Kidney (tissue), 14 donors: ENCODE results near the gene SOSTDC1. TPM values are rescaled to one million over a fixed set of nuclear protein-coding genes. Genes with fewer than 3 reads are reported as not detected.
A peak's percentile ranks its signal among the peaks of the same experiment; 100 is the strongest.
"Not testable (repeated sequence)": the region's sequence is repeated elsewhere in the genome, so short reads cannot be mapped to it uniquely, and the experiment has no call there.

Experiments used
- DNase-seq, 5 donors: peaks; one replicate each; pipeline ENCODE4 v3.0.0-alpha.2; 2013 to 2020
- FAIRE-seq: peaks from 2 replicates; lab custom pipeline; 2012; peaks lifted over from hg19 to GRCh38; lab: Jason Lieb, UNC
- H3K27ac ChIP-seq, 2 donors: one replicate each; pipeline ENCODE4 v1.7.0; 2013; ENCODE audit warnings: low read depth in 2 of 2, low read length in 2 of 2, inconsistent platforms in 1 of 2
- H3K27me3 ChIP-seq: one replicate; pipeline ENCODE4 v1.7.1; 2013; ENCODE audit warnings: low read length, inconsistent platforms; ENCODE audit not compliant: control insufficient read depth, insufficient read depth
- H3K36me3 ChIP-seq, 3 donors: one replicate each; pipeline versions ENCODE4 v1.7.0 to v1.7.1; 2013; ENCODE audit warnings: low read length in 3 of 3, control low read depth in 1 of 3, inconsistent platforms in 1 of 3; ENCODE audit not compliant: insufficient read depth in 3 of 3, control insufficient read depth in 2 of 3
- H3K4me1 ChIP-seq, 3 donors: one replicate each; pipeline versions ENCODE4 v1.7.0 to v1.7.1; 2013; ENCODE audit warnings: low read length in 3 of 3, inconsistent platforms in 1 of 3, low read depth in 1 of 3; ENCODE audit not compliant: control insufficient read depth in 2 of 3, insufficient read depth in 2 of 3
- H3K4me3 ChIP-seq, 3 donors: one replicate each; pipeline versions ENCODE4 v1.7.0 to v1.8.1; 2013; ENCODE audit warnings: low read length in 3 of 3, control low read depth in 1 of 3, inconsistent platforms in 1 of 3
- H3K9ac ChIP-seq, 3 donors: one replicate each; pipeline versions ENCODE4 v1.7.0 to v1.7.1; 2013; ENCODE audit warnings: low read length in 3 of 3, control low read depth in 1 of 3, inconsistent platforms in 1 of 3
- H3K9me3 ChIP-seq, 3 donors: one replicate each; pipeline versions ENCODE4 v1.7.0 to v1.7.1; 2013; ENCODE audit warnings: low read length in 3 of 3, control low read depth in 1 of 3, inconsistent platforms in 1 of 3; ENCODE audit not compliant: control insufficient read depth in 2 of 3, insufficient read depth in 1 of 3
- CTCF ChIP-seq: IDR thresholded peaks from 3 replicates; pipeline ENCODE4 v1.5.1; 2012; ENCODE audit warnings: mild to moderate bottlenecking, moderate library complexity, borderline replicate concordance; ENCODE audit not compliant: insufficient read depth; ENCODE audit errors: extremely low read depth
- intact Hi-C: fragments of 100-400 bp; cut with DNase I; formaldehyde crosslinking; loops from one replicate; pipeline ENCODE4 v1.11.1; 2022
- polyA plus RNA-seq: library from polyadenylated mRNA; stranded (reverse); fragments of 350-450 nt; fragmentation: Illumina TruSeq; extraction: RNeasy Lipid Tissue Mini Kit (QIAGEN cat#74804); gene quantifications from one replicate; pipeline ENCODE4 v1.2.3, GENCODE V29; 2014; ENCODE audit warnings: low read depth, low replicate concordance; ENCODE audit not compliant: insufficient read depth
- total RNA-seq: library from RNA; stranded (reverse); fragmentation: NEBNext Ultra II Directional; extraction: Animal tissue kit (Norgen Biotek cat#: 25700); gene quantifications from one replicate; pipeline ENCODE4 v1.2.1, GENCODE V29; 2021
- donor health status: control.
- donor health status: control.
- donor health status: control.
- donor health status: control.
- donor health status: control.
- donor health status: DM: yes; HTN: yes; CAD: no.
- donor health status: Normal renal cell carcinoma (clear cell type).

The SOSTDC1 gene
- total and polyA plus RNA-seq, 2 donors from 2014 or later = 13.3 to 13.4 TPM

GRCh38 chr7:16447876-16448275 is 17.7 kb downstream of the SOSTDC1 start:
- intact Hi-C loops = no loop called here
- no peaks in the 10 kb centered on the region for H3K9me3 ChIP-seq
- DNase-seq (peak in 1 of 5 donors; percentile 32), FAIRE-seq (no peak)
- no peak overlapping the region for H3K27ac ChIP-seq
- no peak overlapping the region for H3K4me3 ChIP-seq
- H3K36me3 ChIP-seq = no peaks in the 10 kb centered on the region
- H3K4me1 ChIP-seq = no peaks in the 10 kb centered on the region
- no peak overlapping the region for H3K9ac ChIP-seq
- H3K27me3 ChIP-seq = no peaks in the 10 kb centered on the region
- no peak for TF ChIP-seq CTCF

- FAIRE-seq = no peak
- H3K9me3 ChIP-seq = no peaks in the 10 kb centered on the region
- H3K27ac ChIP-seq = no peak overlapping the region
- intact Hi-C loops = no loop called here
- no peak overlapping the region for H3K9ac ChIP-seq
- H3K4me1 ChIP-seq = no peaks in the 10 kb centered on the region
- H3K36me3 ChIP-seq = no peaks in the 10 kb centered on the region
- H3K4me3 ChIP-seq = no peak overlapping the region
- no peaks in the 10 kb centered on the region for H3K27me3 ChIP-seq
- DNase-seq = no peak
- no peak for TF ChIP-seq CTCF
Observed at GRCh38 chr7:16446508-16446907, 19.0 kb downstream of the SOSTDC1 start.

- FAIRE-seq, H3K27me3 ChIP-seq, H3K4me1 ChIP-seq, DNase-seq, intact Hi-C loops, H3K27ac ChIP-seq, H3K9me3 ChIP-seq, H3K4me3 ChIP-seq, H3K36me3 ChIP-seq, H3K9ac ChIP-seq: not testable (repeated sequence)
Observed at GRCh38 chr7:16443871-16444270, 21.7 kb downstream of the SOSTDC1 start.

GRCh38 chr7:16438988-16439387 is 26.6 kb downstream of the SOSTDC1 start:
- H3K4me1 ChIP-seq = no peaks in the 10 kb centered on the region
- H3K4me3 ChIP-seq = no peak overlapping the region
- no peaks in the 10 kb centered on the region for H3K9me3 ChIP-seq
- no peak for DNase-seq
- intact Hi-C loops = no loop called here
- H3K27me3 ChIP-seq = no peaks in the 10 kb centered on the region
- no peak for TF ChIP-seq CTCF
- H3K9ac ChIP-seq = no peak overlapping the region
- no peak for FAIRE-seq
- H3K36me3 ChIP-seq = no peaks in the 10 kb centered on the region
- H3K27ac ChIP-seq = no peak overlapping the region
